ENCODE measurements around the gene KIAA0319L.
"Not testable (repeated sequence)": the region's sequence is repeated elsewhere in the genome, so short reads cannot be mapped to it uniquely, and the experiment has no call there.

Gene KIAA0319L

GRCh38 chr1:35481229-35481628, 76.0 kb downstream of the KIAA0319L start:
- DNase-seq, result no peak

DNA sequence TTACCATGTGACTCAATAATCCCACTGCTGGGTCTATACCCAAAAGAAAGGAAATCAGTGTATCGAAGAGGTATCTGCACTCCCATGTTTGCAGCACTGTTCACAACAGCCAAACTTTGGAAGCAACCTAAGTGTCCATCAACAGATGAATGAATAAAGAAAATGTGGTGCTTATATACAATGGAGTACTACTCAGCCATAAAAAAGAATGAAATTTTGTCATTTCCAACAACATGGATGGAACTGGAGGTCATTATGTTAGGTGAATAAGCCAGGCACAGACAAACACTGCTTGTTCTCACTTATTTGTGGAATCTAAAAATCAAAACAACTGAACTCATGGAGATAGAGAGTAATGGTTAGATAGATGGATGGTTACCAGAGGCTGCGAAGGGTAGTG, 79.3 kb downstream of the KIAA0319L start:
- no peak for DNase-seq

- DNase-seq, result no peak
These were observed 81.1 kb downstream of the KIAA0319L start for GRCh38 chr1:35475856-35476674.

DNA sequence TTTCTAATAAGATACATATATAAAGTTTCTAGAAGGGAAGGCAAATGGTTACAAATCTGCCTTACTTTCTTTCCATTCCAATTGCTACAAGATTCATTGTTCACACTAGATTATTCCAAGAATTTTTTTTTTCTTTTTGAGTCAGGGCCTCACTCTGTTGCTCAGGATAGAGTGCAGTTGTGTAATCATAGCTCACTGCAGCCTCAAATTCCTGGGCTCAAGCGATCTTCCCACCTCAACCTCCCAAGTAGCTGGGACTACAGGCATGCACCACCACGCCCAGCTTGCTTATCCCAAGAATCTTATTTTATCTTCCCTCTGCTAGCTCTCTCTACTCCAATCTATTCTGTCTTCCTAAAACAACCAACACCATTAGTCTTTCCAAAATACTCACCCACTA, 81.8 kb downstream of the KIAA0319L start:
- DNase-seq, result peak; percentile 8

GRCh38 chr1:35473216-35473615, 84.0 kb downstream of the KIAA0319L start:
- not testable (repeated sequence) for DNase-seq

- no peak for DNase-seq
These were observed 86.1 kb downstream of the KIAA0319L start for GRCh38 chr1:35470977-35471613.

- DNase-seq, result no peak
These were observed 91.1 kb downstream of the KIAA0319L start for GRCh38 chr1:35466120-35466519.

GRCh38 chr1:35463749-35464148, 93.5 kb downstream of the KIAA0319L start:
- not testable (repeated sequence) for DNase-seq

DNA sequence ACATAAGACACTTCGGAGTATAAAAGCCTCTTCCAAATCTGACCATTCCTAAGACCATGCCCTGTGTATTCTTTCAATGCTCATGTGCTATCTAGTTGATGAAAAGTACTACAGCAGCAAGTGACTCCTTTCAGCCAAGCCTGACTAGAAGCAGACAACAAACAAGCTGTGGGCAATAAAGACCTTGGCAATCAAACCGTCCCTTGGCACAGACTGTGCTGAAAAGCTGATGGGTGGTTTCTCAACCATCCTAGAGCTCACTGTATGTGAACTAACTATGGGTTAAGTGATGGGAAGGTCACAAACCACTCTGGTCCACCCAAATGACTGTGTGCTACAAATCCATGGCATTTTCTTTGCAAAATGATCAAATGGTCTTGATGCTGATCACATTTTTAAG, 94.0 kb downstream of the KIAA0319L start:
- DNase-seq, result no peak

DNA sequence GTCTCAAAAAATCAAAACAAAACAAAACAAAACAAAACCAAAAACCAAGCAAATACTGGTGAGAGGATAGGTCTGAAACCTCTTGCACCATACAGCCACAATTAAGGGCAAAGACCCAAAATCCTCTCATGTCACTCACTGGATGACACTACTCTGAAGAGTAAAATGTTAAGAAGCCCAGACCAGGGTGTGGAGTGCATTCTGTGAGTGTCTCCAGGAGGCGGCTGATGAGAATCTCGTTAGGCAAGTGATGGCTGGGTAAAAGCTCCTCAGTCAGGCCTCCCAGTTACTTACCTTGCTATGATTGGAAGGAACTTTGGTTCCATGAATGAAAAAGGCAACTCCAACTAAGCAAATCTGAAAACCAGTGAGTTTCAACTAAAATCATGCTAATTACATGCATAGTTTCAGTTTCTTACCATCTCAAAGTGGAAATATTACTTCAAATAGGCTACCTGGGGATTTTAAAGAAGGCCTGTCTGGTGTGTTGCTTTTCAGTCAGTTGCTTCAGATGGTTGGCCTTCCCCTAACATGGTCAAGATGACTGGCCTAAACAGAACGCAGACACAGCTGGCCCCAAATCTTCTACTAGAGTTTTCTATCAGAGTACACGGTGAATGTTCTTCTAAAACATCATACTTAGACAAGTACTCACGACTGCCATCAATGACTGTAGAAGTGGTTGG, 95.1 kb downstream of the KIAA0319L start:
- DNase-seq, result no peak

DNA sequence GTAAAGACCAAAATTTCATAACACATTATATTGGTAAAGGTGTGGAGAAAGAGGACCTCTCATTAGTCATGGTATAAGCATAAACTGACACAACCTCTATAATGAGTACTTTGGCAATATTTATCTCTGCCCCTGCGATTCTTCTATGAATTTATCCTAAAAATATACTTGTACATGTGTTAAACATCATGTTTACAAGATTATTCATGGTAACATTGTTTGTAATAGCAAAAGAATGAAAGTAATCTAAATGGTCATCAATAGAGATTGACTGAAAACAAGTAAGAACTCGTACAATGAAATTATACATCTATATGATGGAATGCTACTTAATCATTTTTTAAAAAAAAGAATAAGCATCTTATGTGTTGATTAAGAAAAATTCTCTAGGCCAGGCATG, 96.4 kb downstream of the KIAA0319L start:
- no peak for DNase-seq

GRCh38 chr1:35454616-35455015, 102.6 kb downstream of the KIAA0319L start:
- DNase-seq, result no peak

DNA sequence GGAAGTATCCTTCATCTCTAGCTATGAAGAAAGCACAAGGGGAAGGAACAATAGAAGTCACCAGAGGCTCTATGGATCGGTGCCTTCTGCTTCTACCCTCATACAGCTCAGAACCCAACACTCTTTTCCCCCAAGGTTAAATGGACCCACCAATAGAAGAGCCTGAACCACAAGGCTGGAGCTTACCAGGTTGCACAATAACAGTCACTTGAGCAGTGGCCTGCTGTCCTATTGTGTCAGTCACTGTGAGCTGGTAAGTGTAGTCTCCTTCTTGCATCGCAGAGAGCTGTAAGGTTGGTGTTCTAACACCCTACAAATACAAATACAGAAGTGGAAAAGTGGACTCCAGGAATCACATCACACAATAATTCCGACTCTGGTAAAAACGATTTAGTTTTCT, 103.0 kb downstream of the KIAA0319L start:
- DNase-seq, result no peak

GRCh38 chr1:35453031-35453430, 104.2 kb downstream of the KIAA0319L start:
- no peak for DNase-seq

GRCh38 chr1:35452106-35452774, 105.0 kb downstream of the KIAA0319L start:
- DNase-seq, result peak; percentile 39

DNA sequence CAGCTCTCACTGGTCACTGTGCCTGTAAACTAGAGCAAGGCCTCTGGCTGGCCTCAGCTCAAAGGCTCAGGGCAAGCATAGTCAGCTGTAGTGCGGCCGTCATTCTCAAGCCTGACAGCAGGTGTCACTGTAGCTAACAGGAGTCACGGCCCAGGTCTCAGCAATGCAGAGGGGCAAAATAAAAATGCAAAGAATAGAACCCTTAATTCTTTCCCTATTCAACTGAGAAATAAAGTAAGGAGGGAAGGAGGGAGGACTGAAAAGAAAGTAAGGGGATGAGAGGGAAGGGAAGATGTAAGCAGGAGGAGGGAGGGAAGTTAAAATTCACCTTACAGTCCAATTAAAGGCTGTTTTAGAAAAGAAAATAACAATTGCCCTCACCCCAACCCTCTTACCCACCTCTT, 106.1 kb downstream of the KIAA0319L start:
- peak; percentile 65 for DNase-seq

GRCh38 chr1:35449334-35450008, 107.7 kb downstream of the KIAA0319L start:
- peak; percentile 90 for DNase-seq

DNA sequence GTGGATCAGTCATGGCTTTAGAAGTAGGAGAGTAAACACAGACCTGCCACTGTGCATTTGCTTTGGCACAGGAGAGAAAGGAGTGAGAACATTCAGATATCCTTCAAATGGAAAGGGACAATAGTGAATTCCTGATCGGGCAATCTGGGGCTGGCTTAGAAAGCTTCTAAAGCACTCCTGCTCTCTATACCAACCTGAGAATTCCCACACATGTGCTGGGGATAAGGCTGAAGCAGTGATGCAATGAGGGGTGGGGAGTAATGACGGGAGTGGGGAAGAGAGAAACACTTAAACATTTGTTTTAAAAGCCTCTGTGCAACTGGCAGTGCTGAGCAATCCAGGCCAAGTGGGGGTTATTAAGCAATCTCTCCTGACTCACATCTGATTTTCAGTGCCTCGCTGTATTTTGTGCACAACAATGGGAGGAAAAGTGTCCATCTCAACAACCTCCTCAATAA, 108.8 kb downstream of the KIAA0319L start:
- DNase-seq, result peak; percentile 91

GRCh38 chr1:35447278-35447677, 109.9 kb downstream of the KIAA0319L start:
- DNase-seq, result no peak

DNA sequence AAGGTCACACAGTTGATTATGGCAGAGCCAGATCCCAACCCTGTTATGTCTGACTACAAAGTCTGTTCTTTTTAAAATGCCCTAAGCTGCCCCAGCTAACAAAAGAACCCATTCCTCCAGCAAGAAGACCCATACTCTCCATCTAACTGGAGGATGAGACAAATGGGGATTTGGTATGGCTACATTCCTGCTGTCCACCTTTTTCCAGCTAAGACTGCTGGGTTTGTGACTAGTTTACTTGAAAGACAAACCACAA, 112.8 kb downstream of the KIAA0319L start:
- DNase-seq, result no peak

DNA sequence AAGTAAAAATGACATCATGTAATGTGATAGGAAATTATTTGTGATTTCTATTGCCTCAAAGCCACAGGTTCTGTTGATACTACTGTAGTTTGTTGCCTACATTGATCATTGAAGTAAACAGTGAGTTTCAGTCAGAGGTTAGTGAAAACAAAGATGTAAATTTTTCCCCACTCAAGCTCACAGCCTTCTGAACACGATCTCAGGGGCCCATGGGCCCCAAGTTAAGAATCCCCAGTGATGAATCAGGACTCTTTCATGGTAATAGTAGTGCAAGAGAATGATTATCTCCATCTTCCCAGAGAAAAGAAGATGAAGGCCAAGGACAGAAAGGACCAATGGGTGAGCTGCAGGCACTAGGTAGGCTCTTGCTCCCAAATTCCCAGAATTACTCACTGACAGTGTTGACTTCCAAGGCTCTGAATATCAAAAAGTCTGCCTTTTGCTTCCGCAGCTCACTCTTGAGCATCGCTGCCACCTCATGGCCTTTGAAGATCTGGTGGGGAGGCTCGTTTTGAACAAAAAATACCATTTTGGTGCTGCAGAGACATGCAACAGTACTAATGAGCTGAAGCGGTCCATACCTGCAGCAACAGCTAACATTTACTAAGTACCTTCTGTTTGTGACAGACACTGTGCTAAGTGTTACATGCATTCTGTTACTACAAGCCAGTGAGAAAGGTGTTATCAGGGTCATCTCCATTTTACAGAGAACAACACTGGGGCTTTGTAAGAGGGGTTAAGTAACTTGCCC, 113.3 kb downstream of the KIAA0319L start:
- peak; percentile 23 for DNase-seq

- no peak for DNase-seq
These were observed 114.5 kb downstream of the KIAA0319L start for GRCh38 chr1:35442734-35443133.
